ENCODE results near the gene ESRRA. TPM values are rescaled to one million over a fixed set of nuclear protein-coding genes. Genes with fewer than 3 reads are reported as not detected.

The ESRRA gene
- total and polyA plus RNA-seq, 2 of the 13 experiments (the other 11 are each of a cell fraction or from before 2014, with no cell fraction given) = 18.1 to 36.3 TPM

DNA sequence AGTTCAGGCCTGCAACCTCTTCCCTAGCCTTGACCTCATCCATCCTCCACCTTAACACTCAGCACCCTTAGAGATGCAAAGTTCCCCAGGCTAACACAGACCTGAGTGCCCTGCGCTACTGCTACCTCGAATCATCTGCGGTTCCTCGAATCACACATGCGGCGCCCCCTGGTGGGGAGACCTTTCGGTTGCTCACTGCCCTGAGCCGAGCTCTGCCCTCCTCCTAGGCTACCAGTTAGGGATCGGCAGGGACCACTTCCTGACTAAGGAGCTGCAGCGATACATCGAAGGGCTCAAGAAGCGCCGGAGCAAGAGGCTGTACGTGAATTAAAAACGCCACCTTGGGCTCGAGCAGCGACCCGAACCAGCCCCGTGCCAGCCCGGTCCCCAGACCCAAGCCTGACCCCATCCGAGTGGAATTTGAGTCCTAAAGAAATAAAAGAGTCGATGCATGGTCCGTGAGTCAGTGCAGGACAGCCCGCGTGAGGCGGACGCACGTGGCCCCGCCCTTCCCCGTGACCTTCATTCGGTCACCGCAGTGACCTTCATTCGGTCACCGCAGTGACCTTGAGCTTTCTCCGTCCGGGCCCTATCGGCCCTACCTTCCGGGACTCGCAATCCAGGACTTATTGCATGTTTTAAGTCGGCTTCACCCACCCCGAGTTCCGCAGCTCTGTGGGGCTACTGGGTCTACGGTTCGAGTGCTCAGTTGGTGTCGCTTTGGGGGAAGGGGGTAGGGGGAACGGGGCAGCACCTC, 830 bp upstream of the ESRRA start (continued):
- TF ChIP-seq RXRB (CRISPR knock-in tag; IDR thresholded peaks at IDR 0.05; ENCODE audit: borderline replicate concordance) = no peak; the same call in none of the 2 replicates
- TF ChIP-seq TIGD3 (CRISPR knock-in tag; IDR thresholded peaks at IDR 0.05; ENCODE audit: borderline replicate concordance) = no peak
- TF ChIP-seq ZNF724P (CRISPR knock-in tag; IDR thresholded peaks at IDR 0.05; ENCODE audit: borderline replicate concordance) = no peak
- TF ChIP-seq ATM (IDR thresholded peaks at IDR 0.05; ENCODE audit: borderline replicate concordance) = no peak
- TF ChIP-seq PITX1 (CRISPR knock-in tag; IDR thresholded peaks at IDR 0.05) = no peak
- no peak for TF ChIP-seq ZNF354B (CRISPR knock-in tag; IDR thresholded peaks at IDR 0.05)
- peak; percentile 59; the same call in 1 of the 2 replicates for TF ChIP-seq HNF1B (CRISPR knock-in tag; IDR thresholded peaks at IDR 0.05)
- no peak for TF ChIP-seq SNRNP70 (IDR thresholded peaks at IDR 0.05; ENCODE audit: low read depth, low read length)
- TF ChIP-seq ZXDC (CRISPR knock-in tag; IDR thresholded peaks at IDR 0.05) = no peak
- TF ChIP-seq, protein P1, sequence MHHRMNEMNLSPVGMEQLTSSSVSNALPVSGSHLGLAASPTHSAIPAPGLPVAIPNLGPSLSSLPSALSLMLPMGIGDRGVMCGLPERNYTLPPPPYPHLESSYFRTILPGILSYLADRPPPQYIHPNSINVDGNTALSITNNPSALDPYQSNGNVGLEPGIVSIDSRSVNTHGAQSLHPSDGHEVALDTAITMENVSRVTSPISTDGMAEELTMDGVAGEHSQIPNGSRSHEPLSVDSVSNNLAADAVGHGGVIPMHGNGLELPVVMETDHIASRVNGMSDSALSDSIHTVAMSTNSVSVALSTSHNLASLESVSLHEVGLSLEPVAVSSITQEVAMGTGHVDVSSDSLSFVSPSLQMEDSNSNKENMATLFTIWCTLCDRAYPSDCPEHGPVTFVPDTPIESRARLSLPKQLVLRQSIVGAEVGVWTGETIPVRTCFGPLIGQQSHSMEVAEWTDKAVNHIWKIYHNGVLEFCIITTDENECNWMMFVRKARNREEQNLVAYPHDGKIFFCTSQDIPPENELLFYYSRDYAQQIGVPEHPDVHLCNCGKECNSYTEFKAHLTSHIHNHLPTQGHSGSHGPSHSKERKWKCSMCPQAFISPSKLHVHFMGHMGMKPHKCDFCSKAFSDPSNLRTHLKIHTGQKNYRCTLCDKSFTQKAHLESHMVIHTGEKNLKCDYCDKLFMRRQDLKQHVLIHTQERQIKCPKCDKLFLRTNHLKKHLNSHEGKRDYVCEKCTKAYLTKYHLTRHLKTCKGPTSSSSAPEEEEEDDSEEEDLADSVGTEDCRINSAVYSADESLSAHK (CRISPR knock-in tag; IDR thresholded peaks at IDR 0.05; ENCODE audit: borderline replicate concordance) = no peak
- TF ChIP-seq FOXP1 (IDR thresholded peaks at IDR 0.05) = no peak
- no peak for TF ChIP-seq FOXP1 (CRISPR knock-in tag; IDR thresholded peaks at IDR 0.05)
- TF ChIP-seq ZNF839 (CRISPR knock-in tag; IDR thresholded peaks at IDR 0.05; ENCODE audit: borderline replicate concordance) = no peak
- TF ChIP-seq SIN3A (IDR thresholded peaks at IDR 0.05; ENCODE audit: borderline replicate concordance, low read depth, low read length) = peak; percentile 73; the same call in 1 of the 2 replicates
- no peak for TF ChIP-seq ZKSCAN1 (IDR thresholded peaks at IDR 0.05; ENCODE audit: low read length)
- TF ChIP-seq ZFAT (CRISPR knock-in tag; conservative IDR thresholded peaks at IDR 0.05) = no peak
- TF ChIP-seq KLF9 (CRISPR knock-in tag; IDR thresholded peaks at IDR 0.05; ENCODE audit: low read depth) = no peak
- no peak for TF ChIP-seq ZNF589 (CRISPR knock-in tag; conservative IDR thresholded peaks at IDR 0.05)
- TF ChIP-seq, protein P2, sequence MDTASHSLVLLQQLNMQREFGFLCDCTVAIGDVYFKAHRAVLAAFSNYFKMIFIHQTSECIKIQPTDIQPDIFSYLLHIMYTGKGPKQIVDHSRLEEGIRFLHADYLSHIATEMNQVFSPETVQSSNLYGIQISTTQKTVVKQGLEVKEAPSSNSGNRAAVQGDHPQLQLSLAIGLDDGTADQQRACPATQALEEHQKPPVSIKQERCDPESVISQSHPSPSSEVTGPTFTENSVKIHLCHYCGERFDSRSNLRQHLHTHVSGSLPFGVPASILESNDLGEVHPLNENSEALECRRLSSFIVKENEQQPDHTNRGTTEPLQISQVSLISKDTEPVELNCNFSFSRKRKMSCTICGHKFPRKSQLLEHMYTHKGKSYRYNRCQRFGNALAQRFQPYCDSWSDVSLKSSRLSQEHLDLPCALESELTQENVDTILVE (CRISPR knock-in tag; IDR thresholded peaks at IDR 0.05) = no peak
